H1 (cell line): ENCODE data around the gene SYNJ1. TPM values are rescaled to one million over a fixed set of nuclear protein-coding genes. Genes with fewer than 3 reads are reported as not detected.

Source experiments
- CTCF ChIA-PET: fragments of 300-600 bp; sonication (Branson Sonifier 250); formaldehyde crosslinking; loops from one replicate; lab custom pipeline; 2021; ENCODE audit not compliant: partially characterized antibody; lab: Charles Lee
- POLR2A ChIA-PET: fragments of 300-600 bp; sonication (Branson Sonifier 250); formaldehyde crosslinking; loops from one replicate; lab custom pipeline; 2021; ENCODE audit warnings: inconsistent platforms; ENCODE audit not compliant: partially characterized antibody; lab: Charles Lee
- DNase-seq, 2 experiments: peaks; one replicate each; pipeline versions ENCODE4 v3.0.0 to v3.0.0-alpha.2; 2010 to 2022; ENCODE audit warnings: low spot score in 2 of 2, low read depth in 1 of 2, mixed read lengths in 1 of 2
- FAIRE-seq: peaks from 2 replicates; lab custom pipeline; 2011; peaks lifted over from hg19 to GRCh38; lab: Jason Lieb, UNC
- H2AFZ ChIP-seq: 2 replicates; pipeline ENCODE4 v1.8.1; 2012; ENCODE audit warnings: low read length, inconsistent platforms
- H2AK5ac ChIP-seq: 2 replicates; pipeline ENCODE4 v1.6.1; 2013; ENCODE audit warnings: low read depth, low read length
- H2BK120ac ChIP-seq: replicated peaks from 2 replicates; pipeline ENCODE3; 2013; ENCODE audit warnings: low read depth, low read length, inconsistent platforms
- H2BK12ac ChIP-seq: 2 replicates; pipeline ENCODE4 v1.6.1; 2013; ENCODE audit warnings: low read depth, low read length
- H2BK15ac ChIP-seq: 2 replicates; pipeline ENCODE4 v1.6.1; 2013; ENCODE audit warnings: low read length
- H2BK20ac ChIP-seq: 2 replicates; pipeline ENCODE4 v1.6.1; 2013; ENCODE audit warnings: low read length
- H2BK5ac ChIP-seq: 2 replicates; pipeline ENCODE4 v1.6.1; 2013; ENCODE audit warnings: low read depth, low read length
- H3K14ac ChIP-seq: 2 replicates; pipeline ENCODE4 v1.6.1; 2013; ENCODE audit warnings: inconsistent platforms; ENCODE audit not compliant: insufficient read length
- H3K18ac ChIP-seq: 2 replicates; pipeline ENCODE4 v1.6.1; 2013; ENCODE audit warnings: low read length; ENCODE audit errors: extremely low read depth
- H3K23ac ChIP-seq: 2 replicates; pipeline ENCODE4 v1.6.1; 2013; ENCODE audit warnings: inconsistent platforms; ENCODE audit not compliant: insufficient read length
- H3K23me2 ChIP-seq: 2 replicates; pipeline ENCODE4 v1.6.1; 2013; ENCODE audit warnings: low read depth, low read length
- H3K27ac ChIP-seq: 2 replicates; pipeline ENCODE4 v1.6.1; 2011; ENCODE audit warnings: low read depth, low read length, inconsistent platforms
- H3K27me3 ChIP-seq, 4 experiments: replicated peaks in 1 of 4; 1 replicate in 1 of 4; 2 replicates in 3 of 4; pipeline versions ENCODE4 v1.6.1 to v1.8.1; 2011 to 2013; ENCODE audit warnings: low read length in 3 of 4, mild to moderate bottlenecking in 3 of 4, inconsistent platforms in 2 of 4, mixed read lengths in 2 of 4, moderate library complexity in 1 of 4; ENCODE audit not compliant: control insufficient read depth in 3 of 4, insufficient read depth in 3 of 4; ENCODE audit errors: extremely low read depth in 1 of 4
- H3K36me3 ChIP-seq, 4 experiments: 2 replicates each; pipeline versions ENCODE4 v1.6.1 to v1.8.1; 2011 to 2013; ENCODE audit warnings: mild to moderate bottlenecking in 4 of 4, low read length in 3 of 4, moderate library complexity in 2 of 4, control low read depth in 1 of 4, inconsistent platforms in 1 of 4; ENCODE audit not compliant: insufficient read depth in 4 of 4, control insufficient read depth in 2 of 4
- H3K4ac ChIP-seq: replicated peaks from 2 replicates; pipeline ENCODE3; 2013; ENCODE audit warnings: low read length, low read depth, mixed read lengths, inconsistent platforms; ENCODE audit not compliant: insufficient read length
- H3K4me1 ChIP-seq, 4 experiments: replicated peaks in 1 of 4; 1 replicate in 1 of 4; 2 replicates in 3 of 4; pipeline versions ENCODE4 v1.6.1 to v1.8.1; 2011 to 2013; ENCODE audit warnings: low read length in 3 of 4, inconsistent platforms in 2 of 4, mixed read lengths in 1 of 4; ENCODE audit not compliant: insufficient read depth in 4 of 4, control insufficient read depth in 3 of 4
- H3K4me2 ChIP-seq, 2 experiments: 2 replicates each; pipeline versions ENCODE4 v1.6.1 to v1.8.1; 2011 to 2013; ENCODE audit warnings: low read depth in 2 of 2, low read length in 2 of 2, control low read depth in 1 of 2, inconsistent platforms in 1 of 2, mild to moderate bottlenecking in 1 of 2; ENCODE audit not compliant: insufficient read depth in 1 of 2
- H3K4me3 ChIP-seq, 4 experiments: fragments of 200-600, 300-600 bp in 1 of 4; sonication (generic), shearing (Covaris generic), sonication (Bioruptor Twin) in 1 of 4; 2 replicates each; pipeline versions ENCODE4 v1.5.1 to v1.8.1; 2011 to 2016; ENCODE audit warnings: low read length in 4 of 4, low read depth in 3 of 4, control low read depth in 2 of 4, inconsistent platforms in 2 of 4, mild to moderate bottlenecking in 2 of 4, mixed read lengths in 1 of 4, moderate library complexity in 1 of 4; ENCODE audit not compliant: insufficient read depth in 2 of 4; ENCODE audit errors: extremely low read depth in 1 of 4
- H3K56ac ChIP-seq: replicated peaks from 2 replicates; pipeline ENCODE3; 2013; ENCODE audit warnings: low read depth, mild to moderate bottlenecking, mixed read lengths, low read length, inconsistent platforms; ENCODE audit not compliant: insufficient read length
- H3K79me1 ChIP-seq: 2 replicates; pipeline ENCODE4 v1.6.1; 2013; ENCODE audit warnings: low read depth, low read length, control low read depth
- H3K79me2 ChIP-seq, 2 experiments: 2 replicates each; pipeline versions ENCODE4 v1.6.1 to v1.8.1; 2012 to 2013; ENCODE audit warnings: low read length in 2 of 2, mild to moderate bottlenecking in 2 of 2, inconsistent platforms in 1 of 2; ENCODE audit not compliant: insufficient read depth in 2 of 2, control insufficient read depth in 1 of 2
- H3K9ac ChIP-seq, 4 experiments: replicated peaks in 1 of 4; 1 replicate in 1 of 4; 2 replicates in 3 of 4; pipeline versions ENCODE4 v1.6.1 to v1.8.1; 2011 to 2013; ENCODE audit warnings: low read depth in 3 of 4, low read length in 3 of 4, control low read depth in 2 of 4, mild to moderate bottlenecking in 2 of 4, moderate library complexity in 2 of 4, inconsistent platforms in 1 of 4; ENCODE audit errors: extremely low read depth in 1 of 4
- H3K9me3 ChIP-seq, 2 experiments: 2 replicates each; pipeline versions ENCODE4 v1.6.1 to v1.8.1; 2012 to 2013; ENCODE audit warnings: mild to moderate bottlenecking in 2 of 2, moderate library complexity in 2 of 2, control low read depth in 1 of 2, inconsistent platforms in 1 of 2, low read depth in 1 of 2, low read length in 1 of 2, mixed read lengths in 1 of 2; ENCODE audit not compliant: insufficient read depth in 2 of 2
- H4K20me1 ChIP-seq, 2 experiments: replicated peaks in 1 of 2; 2 replicates each; pipeline versions ENCODE3 to v1.8.1; 2011 to 2013; ENCODE audit warnings: inconsistent platforms in 2 of 2, low read length in 2 of 2, mild to moderate bottlenecking in 1 of 2; ENCODE audit not compliant: insufficient read depth in 2 of 2, control insufficient read depth in 1 of 2
- H4K5ac ChIP-seq: 2 replicates; pipeline ENCODE4 v1.6.1; 2013; ENCODE audit warnings: low read length, low read depth, mixed read lengths, inconsistent platforms; ENCODE audit not compliant: insufficient read length
- H4K8ac ChIP-seq: 2 replicates; pipeline ENCODE4 v1.8.0; 2013; ENCODE audit warnings: mild to moderate bottlenecking, moderate library complexity, low read length, inconsistent platforms; ENCODE audit not compliant: insufficient read depth; ENCODE audit errors: extremely low read depth
- H4K91ac ChIP-seq: replicated peaks from 2 replicates; pipeline ENCODE3; 2013; ENCODE audit warnings: low read length, mixed read lengths, inconsistent platforms; ENCODE audit not compliant: insufficient read length
- WGBS, 2 experiments: shearing (Covaris generic) in 1 of 2; methylation state at CpG; one replicate each; pipeline versions ENCODE4 v1.1.6 to v1.1.7; 2013 to 2015; ENCODE audit warnings: low lambda C conversion rate in 2 of 2, mixed read lengths in 2 of 2, inconsistent platforms in 1 of 2, low coverage in 1 of 2, missing lambda C conversion rate in 1 of 2; ENCODE audit not compliant: insufficient replicate concordance in 2 of 2, insufficient coverage in 1 of 2, insufficient read length in 1 of 2; ENCODE audit errors: extremely low coverage in 1 of 2, missing lambda C conversion rate in 1 of 2; 5-methylcytosine and 5-hydroxymethylcytosine counted together
- polyA plus RNA-seq, 7 experiments: library from polyadenylated mRNA; depleted of rRNA in 3 of 7; stranded (reverse) in 5 of 7; unstranded in 2 of 7; fragments of >200 nt in 5 of 7; fragments of 200-250 nt in 2 of 7; gene quantifications; 1 replicate in 5 of 7; 2 replicates in 1 of 7; 4 replicates in 1 of 7; pipeline versions ENCODE4 v1.2.1 to v1.2.3, GENCODE V29; 2011 to 2013; ENCODE audit warnings: missing spikeins in 2 of 7, mixed read lengths in 2 of 7
- total RNA-seq: library from RNA; stranded (reverse); fragmentation: NEBNext Ultra II Directional; extraction: Animal tissue kit (Norgen Biotek cat#: 25700); gene quantifications from 2 replicates; pipeline ENCODE4 v1.2.1, GENCODE V29; 2021

Gene SYNJ1
- total and polyA plus RNA-seq, 2 of the 8 experiments (the other 6 are each of a cell fraction or from before 2014, with no cell fraction given): 1.3 to 4.3 TPM

DNA sequence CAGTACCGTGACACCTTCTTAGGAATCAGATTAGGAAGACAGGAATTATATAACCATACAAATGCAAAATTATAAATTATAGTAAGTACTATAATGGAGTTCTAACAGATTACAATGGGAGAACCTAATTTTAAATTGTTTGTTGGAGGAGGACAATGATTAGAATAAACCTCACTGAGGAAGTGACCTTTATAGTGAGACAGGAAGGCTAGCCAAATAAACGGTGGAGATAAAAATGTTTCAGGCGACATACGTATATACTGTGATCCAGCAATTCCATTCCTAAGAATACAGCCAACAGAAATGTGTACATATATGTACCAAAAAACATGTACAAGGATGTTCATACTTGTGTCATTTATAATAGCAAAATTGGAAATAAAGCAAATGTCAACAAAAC, 15.2 kb downstream of the SYNJ1 start:
- no peak for FAIRE-seq

More for the DNA sequence above, 15.2 kb downstream of the SYNJ1 start:
- Histone ChIP-seq H2BK5ac (no peak overlapping the region), H3K79me2 (no peaks in the 10 kb centered on the region), H3K4me3 (no peak overlapping the region), H3K4me2 (no peak overlapping the region), H3K79me1 (0 out of 2 replicates have a peak, but pooled peaks cover 2% of the 10 kb centered on the region), H4K20me1 (no peaks in the 10 kb centered on the region), H4K8ac (no peak overlapping the region), H3K9ac (no peak overlapping the region), H2BK120ac (no peak overlapping the region), H3K27ac (no peak overlapping the region), H3K4me1 (peaks cover 0 to 2% (median 1%) of the 10 kb centered on the region in 4 experiments; a peak in 1 of 7 replicates), H3K23me2 (no peaks in the 10 kb centered on the region), H2AK5ac (no peak overlapping the region), H3K23ac (no peak overlapping the region), H2BK12ac (no peak overlapping the region), H2BK15ac (no peak overlapping the region), H2AFZ (no peak overlapping the region), H4K5ac (no peak overlapping the region), H3K27me3 (no peaks in the 10 kb centered on the region), H2BK20ac (no peak overlapping the region), H3K56ac (no peak overlapping the region), H3K14ac (no peak overlapping the region), H3K9me3 (no peaks in the 10 kb centered on the region), H3K36me3 (no peaks in the 10 kb centered on the region), H3K4ac (no peak overlapping the region), H3K18ac (no peak overlapping the region), H4K91ac (no peak overlapping the region)
- CTCF ChIA-PET: no interaction called here
- WGBS, 2 experiments: 97% methylated on average over 4 of the region's 4 CpGs; no CpG with 5 or more reads in 1 of the 2 experiments
- POLR2A ChIA-PET: interaction anchor here (0.7 kb wide), 1 partner anchor 258 kb away, joined by 3 read pairs; no protein-coding TSS in a partner anchor
- DNase-seq: no peak
